HG03378 (cell line): ENCODE results near the gene RBM20.
A peak's percentile ranks its signal among the peaks of the same experiment; 100 is the strongest.
"Not testable (repeated sequence)": the region's sequence is repeated elsewhere in the genome, so short reads cannot be mapped to it uniquely, and the experiment has no call there.

Source experiments
- ATAC-seq: cut with Tn5 transposase; IDR thresholded peaks from one replicate; pipeline ENCODE4 v1.9.1; 2021; ENCODE audit warnings: mild to moderate bottlenecking, moderate library complexity; ENCODE audit not compliant: unreplicated experiment

RBM20 gene

GRCh38 chr10:110700947-110701616, 56.9 kb downstream of the RBM20 start:
- no peak for ATAC-seq

GRCh38 chr10:110701617-110701971, 57.5 kb downstream of the RBM20 start:
- no peak for ATAC-seq

GRCh38 chr10:110704070-110704469, 59.9 kb downstream of the RBM20 start:
- ATAC-seq = no peak

- no peak for ATAC-seq
Observed at GRCh38 chr10:110704906-110705476, 60.9 kb downstream of the RBM20 start.

- ATAC-seq = not testable (repeated sequence)
Observed at GRCh38 chr10:110705596-110705995, 61.5 kb downstream of the RBM20 start.

GRCh38 chr10:110706690-110707098, 62.6 kb downstream of the RBM20 start:
- no peak for ATAC-seq

- ATAC-seq = no peak
Observed at GRCh38 chr10:110708776-110709443, 64.8 kb downstream of the RBM20 start.

- no peak for ATAC-seq
Observed at GRCh38 chr10:110709444-110709828, 65.3 kb downstream of the RBM20 start.

- no peak for ATAC-seq
Observed at GRCh38 chr10:110709964-110710587, 65.9 kb downstream of the RBM20 start.

GRCh38 chr10:110710621-110711020, 66.5 kb downstream of the RBM20 start:
- no peak for ATAC-seq

- no peak for ATAC-seq
Observed at GRCh38 chr10:110711382-110711781, 67.2 kb downstream of the RBM20 start.

- no peak for ATAC-seq
Observed at GRCh38 chr10:110714356-110714755, 70.2 kb downstream of the RBM20 start.

GRCh38 chr10:110717781-110718589, 73.8 kb downstream of the RBM20 start:
- ATAC-seq = no peak

GRCh38 chr10:110721406-110722038, 77.4 kb downstream of the RBM20 start:
- no peak for ATAC-seq

GRCh38 chr10:110723224-110723891, 79.2 kb downstream of the RBM20 start:
- peak; percentile 64 for ATAC-seq

- ATAC-seq = peak; percentile 69
Observed at GRCh38 chr10:110724116-110724921, 80.2 kb downstream of the RBM20 start.

GRCh38 chr10:110724937-110725336, 80.8 kb downstream of the RBM20 start:
- no peak for ATAC-seq

- no peak for ATAC-seq
Observed at GRCh38 chr10:110725801-110726630, 81.9 kb downstream of the RBM20 start.
